PC-3 (cell line): ENCODE data around the gene TMC6. TPM values are rescaled to one million over a fixed set of nuclear protein-coding genes. Genes with fewer than 3 reads are reported as not detected.

Experiments used
- ATAC-seq: fragments of 200-7000 bp; cut with Tn5 transposase; 2 replicates; pipeline ENCODE4 v1.9.1; 2020; ENCODE audit warnings: mild to moderate bottlenecking, moderate library complexity
- BruUV-seq: library from RNA; stranded (reverse); fragments of 400-500 nt; replicated peaks from 2 replicates; lab custom pipeline; 2021; lab: Mats Ljungman, UMichigan
- CTCF ChIA-PET: fragments of 300-600 bp; sonication (Branson Sonifier 250); formaldehyde crosslinking; loops from one replicate; lab custom pipeline; 2022; ENCODE audit warnings: antibody characterized with exemption; lab: Charles Lee
- POLR2A ChIA-PET: fragments of 300-600 bp; sonication (Branson Sonifier 250); formaldehyde crosslinking; loops from one replicate; lab custom pipeline; 2022; ENCODE audit warnings: antibody characterized with exemption; ENCODE audit not compliant: unreplicated experiment; lab: Charles Lee
- DNase-seq: peaks from one replicate; pipeline ENCODE4 v3.0.0-alpha.2; 2015
- H2AFZ ChIP-seq: fragments of 300-600 bp; sonication (generic); 2 replicates; pipeline ENCODE4 v1.6.0; 2016; ENCODE audit warnings: antibody characterized with exemption, low read length
- H3F3A ChIP-seq: fragments of 300-600 bp; sonication (generic); one replicate; pipeline ENCODE4 v1.6.0; 2017; ENCODE audit warnings: antibody characterized with exemption, low read length, control low read depth, mild to moderate bottlenecking; ENCODE audit not compliant: unreplicated experiment
- H3K27ac ChIP-seq: fragments of 300-600 bp; sonication (generic); 2 replicates; pipeline ENCODE4 v1.5.1; 2016; ENCODE audit warnings: mild to moderate bottlenecking, low read length
- H3K27me3 ChIP-seq: fragments of 300-600 bp; sonication (generic); 2 replicates; pipeline ENCODE4 v1.6.1; 2016; ENCODE audit warnings: low read length, mixed read lengths
- H3K36me3 ChIP-seq: fragments of 300-600 bp; sonication (generic); 2 replicates; pipeline ENCODE4 v1.6.1; 2016; ENCODE audit warnings: low read depth, mixed run types, low read length, mixed read lengths
- H3K4me1 ChIP-seq: fragments of 300-600 bp; sonication (generic); 2 replicates; pipeline ENCODE4 v1.5.1; 2016; ENCODE audit warnings: low read length; ENCODE audit not compliant: insufficient read depth
- H3K4me2 ChIP-seq: fragments of 300-600 bp; sonication (generic); 2 replicates; pipeline ENCODE4 v1.6.0; 2016; ENCODE audit warnings: low read length
- H3K4me3 ChIP-seq: fragments of 300-600 bp; sonication (generic); 2 replicates; pipeline ENCODE4 v1.5.1; 2016; ENCODE audit warnings: mild to moderate bottlenecking, low read length, mixed read lengths
- H3K79me2 ChIP-seq: fragments of 300-600 bp; sonication (generic); 2 replicates; pipeline ENCODE4 v1.6.1; 2017; ENCODE audit warnings: low read length, mixed read lengths
- H3K9ac ChIP-seq: fragments of 300-600 bp; sonication (generic); 2 replicates; pipeline ENCODE4 v1.6.0; 2016; ENCODE audit warnings: mild to moderate bottlenecking, low read length
- H3K9me2 ChIP-seq: fragments of 300-600 bp; sonication (generic); replicated peaks from 2 replicates; pipeline ENCODE4 v1.6.1; 2016; ENCODE audit warnings: mixed run types, low read length, mixed read lengths
- H3K9me3 ChIP-seq: fragments of 300-600 bp; sonication (generic); 2 replicates; pipeline ENCODE4 v1.6.1; 2016; ENCODE audit warnings: low read length, mixed read lengths
- H4K20me1 ChIP-seq: fragments of 300-600 bp; sonication (generic); 2 replicates; pipeline ENCODE4 v1.6.1; 2016; ENCODE audit warnings: low read length, mixed read lengths
- EZH2 ChIP-seq: fragments of 300-600 bp; sonication (generic); IDR thresholded peaks from one replicate; pipeline ENCODE4 v1.6.1; 2017; ENCODE audit warnings: antibody characterized with exemption, mild to moderate bottlenecking, low read length; ENCODE audit not compliant: unreplicated experiment
- EZH2phosphoT487 ChIP-seq: fragments of 300-600 bp; sonication (generic); IDR thresholded peaks from 2 replicates; pipeline ENCODE4 v1.6.1; 2018; ENCODE audit warnings: mild to moderate bottlenecking, antibody characterized with exemption, low read length, borderline replicate concordance
- intact Hi-C: fragments of 100-400 bp; cut with micrococcal nuclease; formaldehyde crosslinking; loops from 2 replicates; pipeline ENCODE4 v1.9.0; 2023
- total RNA-seq: library from RNA; depleted of rRNA; stranded (reverse); fragments of >200 nt; gene quantifications from 2 replicates; pipeline ENCODE4 v1.2.3, GENCODE V29; 2014
- TF ChIP-seq, protein P1 (sequence below): fragments of 300-600 bp; sonication (generic); conservative IDR thresholded peaks from 2 replicates; pipeline ENCODE4 v1.5.1; 2017; ENCODE audit warnings: antibody characterized with exemption, low read depth, mild to moderate bottlenecking, low read length

TMC6 gene
- total RNA-seq, 1 experiment from 2014 or later, result 97.3 TPM

- H4K20me1 ChIP-seq, result no peaks in the 10 kb centered on the region
- peak; percentile 52 for DNase-seq
- TF ChIP-seq EZH2phosphoT487, result no peak
- TF ChIP-seq, protein P1, sequence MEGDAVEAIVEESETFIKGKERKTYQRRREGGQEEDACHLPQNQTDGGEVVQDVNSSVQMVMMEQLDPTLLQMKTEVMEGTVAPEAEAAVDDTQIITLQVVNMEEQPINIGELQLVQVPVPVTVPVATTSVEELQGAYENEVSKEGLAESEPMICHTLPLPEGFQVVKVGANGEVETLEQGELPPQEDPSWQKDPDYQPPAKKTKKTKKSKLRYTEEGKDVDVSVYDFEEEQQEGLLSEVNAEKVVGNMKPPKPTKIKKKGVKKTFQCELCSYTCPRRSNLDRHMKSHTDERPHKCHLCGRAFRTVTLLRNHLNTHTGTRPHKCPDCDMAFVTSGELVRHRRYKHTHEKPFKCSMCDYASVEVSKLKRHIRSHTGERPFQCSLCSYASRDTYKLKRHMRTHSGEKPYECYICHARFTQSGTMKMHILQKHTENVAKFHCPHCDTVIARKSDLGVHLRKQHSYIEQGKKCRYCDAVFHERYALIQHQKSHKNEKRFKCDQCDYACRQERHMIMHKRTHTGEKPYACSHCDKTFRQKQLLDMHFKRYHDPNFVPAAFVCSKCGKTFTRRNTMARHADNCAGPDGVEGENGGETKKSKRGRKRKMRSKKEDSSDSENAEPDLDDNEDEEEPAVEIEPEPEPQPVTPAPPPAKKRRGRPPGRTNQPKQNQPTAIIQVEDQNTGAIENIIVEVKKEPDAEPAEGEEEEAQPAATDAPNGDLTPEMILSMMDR, result no peak
- TF ChIP-seq EZH2, result no peak
- peak overlapping the region; percentile 1; the same call in 1 of the 2 replicates for H3K4me2 ChIP-seq
- H3F3A ChIP-seq, result no peaks in the 10 kb centered on the region
- CTCF ChIA-PET, result no interaction called here
- H3K4me1 ChIP-seq, result peaks cover 13% of the 10 kb centered on the region
- H3K4me3 ChIP-seq, result no peak overlapping the region
- H2AFZ ChIP-seq, result no peak overlapping the region
- POLR2A ChIA-PET, result interaction anchor here (0.7 kb wide), 1 partner anchor 919 kb away, joined by 7 read pairs; no protein-coding TSS in a partner anchor
- H3K27ac ChIP-seq, result no peak overlapping the region
- no peaks in the 10 kb centered on the region for H3K79me2 ChIP-seq
- no peaks in the 10 kb centered on the region for H3K27me3 ChIP-seq
- H3K36me3 ChIP-seq, result 0 out of 2 replicates have a peak, but pooled peaks cover 2% of the 10 kb centered on the region
- no peak overlapping the region for H3K9ac ChIP-seq
- intact Hi-C loops, result no loop called here
- no peaks in the 10 kb centered on the region for H3K9me2 ChIP-seq
- ATAC-seq, result peak; percentile 74
- no TSS peak for BruUV-seq
- H3K9me3 ChIP-seq, result no peaks in the 10 kb centered on the region
Observed at GRCh38 chr17:78107457-78107856, 21.1 kb downstream of the TMC6 start.

- no peak overlapping the region for H2AFZ ChIP-seq
- peaks cover 13% of the 10 kb centered on the region for H3K4me1 ChIP-seq
- H4K20me1 ChIP-seq, result no peaks in the 10 kb centered on the region
- POLR2A ChIA-PET, result interaction anchor here (0.6 kb wide), 2 partner anchors 45 to 84 kb away, joined by 9 to 37 read pairs; no protein-coding TSS in a partner anchor
- no peaks in the 10 kb centered on the region for H3F3A ChIP-seq
- CTCF ChIA-PET, result interaction anchor here (0.6 kb wide), 3 partner anchors 83 to 240 kb away, joined by 3 to 4 read pairs (median 3); no protein-coding TSS in a partner anchor
- no peak overlapping the region for H3K4me3 ChIP-seq
- no peaks in the 10 kb centered on the region for H3K27me3 ChIP-seq
- no peak for DNase-seq
- intact Hi-C loops, result no loop called here
- TF ChIP-seq EZH2phosphoT487 (no peak), EZH2 (no peak)
- TF ChIP-seq, protein P1, result no peak
- H3K27ac ChIP-seq, result no peak overlapping the region
- H3K79me2 ChIP-seq, result no peaks in the 10 kb centered on the region
- BruUV-seq, result no TSS peak
- H3K9me3 ChIP-seq, result no peaks in the 10 kb centered on the region
- no peaks in the 10 kb centered on the region for H3K9me2 ChIP-seq
- H3K9ac ChIP-seq, result no peak overlapping the region
- ATAC-seq, result no peak
- no peak overlapping the region for H3K4me2 ChIP-seq
- 0 out of 2 replicates have a peak, but pooled peaks cover 5% of the 10 kb centered on the region for H3K36me3 ChIP-seq
Observed at GRCh38 chr17:78106211-78106610, 22.3 kb downstream of the TMC6 start.

GRCh38 chr17:78105551-78105950, 23.0 kb downstream of the TMC6 start:
- no peak overlapping the region for H3K4me3 ChIP-seq
- no peak overlapping the region for H2AFZ ChIP-seq
- ChIA-PET CTCF (no interaction called here), POLR2A (interaction anchor here (0.6 kb wide), 2 partner anchors 82 to 1929 kb away, joined by 5 to 15 read pairs; partner anchors contain the start of genes AFMID and TK1)
- H4K20me1 ChIP-seq, result no peaks in the 10 kb centered on the region
- peaks cover 13% of the 10 kb centered on the region for H3K4me1 ChIP-seq
- H3F3A ChIP-seq, result no peaks in the 10 kb centered on the region
- peak; percentile 63 for ATAC-seq
- no peaks in the 10 kb centered on the region for H3K79me2 ChIP-seq
- H3K9ac ChIP-seq, result no peak overlapping the region
- no TSS peak for BruUV-seq
- intact Hi-C loops, result no loop called here
- H3K27me3 ChIP-seq, result no peaks in the 10 kb centered on the region
- H3K4me2 ChIP-seq, result no peak overlapping the region
- peaks cover 3% of the 10 kb centered on the region; the same call in 1 of the 2 replicates for H3K36me3 ChIP-seq
- H3K9me2 ChIP-seq, result no peaks in the 10 kb centered on the region
- no peak overlapping the region for H3K27ac ChIP-seq
- H3K9me3 ChIP-seq, result no peaks in the 10 kb centered on the region
- DNase-seq, result no peak
- TF ChIP-seq, protein P1, result no peak
- TF ChIP-seq EZH2phosphoT487 (no peak), EZH2 (no peak)
